ENCODE measurements around the gene DLX6. TPM values are rescaled to one million over a fixed set of nuclear protein-coding genes. Genes with fewer than 3 reads are reported as not detected.

Gene DLX6
- total RNA-seq, 2 donors from 2014 or later = not detected

GRCh38 chr7:96991546-96992191, 13.7 kb upstream of the DLX6 start:
- H3K4me1 ChIP-seq = no peaks in the 10 kb centered on the region
- no peak for DNase-seq
- H3K9me3 ChIP-seq = no peaks in the 10 kb centered on the region
- H3K9ac ChIP-seq (ENCODE audit: low read depth in 2 of 2, low read length in 2 of 2) = no peak overlapping the region
- H3K36me3 ChIP-seq = no peaks in the 10 kb centered on the region
- peaks cover 67% of the 10 kb centered on the region for H3K27me3 ChIP-seq
- TF ChIP-seq CTCF (IDR thresholded peaks at IDR 0.05) = no peak
- H3K27ac ChIP-seq = no peak overlapping the region
- intact Hi-C loops (cut with DNase I) = no loop called here
- no peak overlapping the region for H3K4me3 ChIP-seq

- Histone ChIP-seq H3K4me3 (no peak overlapping the region), H3K27ac (no peak overlapping the region), H3K9me3 (no peaks in the 10 kb centered on the region), H3K27me3 (peaks cover 68% of the 10 kb centered on the region), H3K4me1 (no peaks in the 10 kb centered on the region), H3K9ac (ENCODE audit: low read depth in 2 of 2, low read length in 2 of 2) (no peak overlapping the region), H3K36me3 (no peaks in the 10 kb centered on the region)
- no peak for TF ChIP-seq CTCF (IDR thresholded peaks at IDR 0.05)
- intact Hi-C loops (cut with DNase I) = no loop called here
- DNase-seq = no peak
Measured at GRCh38 chr7:96992192-96993005, 13.0 kb upstream of the DLX6 start.

GRCh38 chr7:96993094-96993865, 12.1 kb upstream of the DLX6 start:
- intact Hi-C loops (cut with DNase I) = no loop called here
- Histone ChIP-seq H3K9ac (ENCODE audit: low read depth in 2 of 2, low read length in 2 of 2) (no peak overlapping the region), H3K4me3 (no peak overlapping the region), H3K36me3 (no peaks in the 10 kb centered on the region), H3K27me3 (peaks cover 77% of the 10 kb centered on the region), H3K27ac (no peak overlapping the region), H3K4me1 (no peaks in the 10 kb centered on the region), H3K9me3 (no peaks in the 10 kb centered on the region)
- no peak for DNase-seq
- no peak for TF ChIP-seq CTCF (IDR thresholded peaks at IDR 0.05)

GRCh38 chr7:96993980-96994379, 11.4 kb upstream of the DLX6 start:
- no peak for TF ChIP-seq CTCF (IDR thresholded peaks at IDR 0.05)
- Histone ChIP-seq H3K27me3 (peaks cover 77% of the 10 kb centered on the region), H3K9me3 (no peaks in the 10 kb centered on the region), H3K4me3 (no peak overlapping the region), H3K36me3 (no peaks in the 10 kb centered on the region), H3K4me1 (no peaks in the 10 kb centered on the region), H3K9ac (ENCODE audit: low read depth in 2 of 2, low read length in 2 of 2) (no peak overlapping the region), H3K27ac (no peak overlapping the region)
- intact Hi-C loops (cut with DNase I) = no loop called here
- no peak for DNase-seq

- no peak for DNase-seq
- TF ChIP-seq CTCF (IDR thresholded peaks at IDR 0.05) = no peak
- H3K4me3 ChIP-seq = no peak overlapping the region
- intact Hi-C loops (cut with DNase I) = no loop called here
- H3K27me3 ChIP-seq = peaks cover 86% of the 10 kb centered on the region
- H3K36me3 ChIP-seq = no peaks in the 10 kb centered on the region
- H3K9ac ChIP-seq (ENCODE audit: low read depth in 2 of 2, low read length in 2 of 2) = no peak overlapping the region
- H3K27ac ChIP-seq = no peak overlapping the region
- H3K9me3 ChIP-seq = no peaks in the 10 kb centered on the region
- no peaks in the 10 kb centered on the region for H3K4me1 ChIP-seq
Measured at GRCh38 chr7:96995406-96996110, 9.8 kb upstream of the DLX6 start.

All from colonic mucosa (tissue), 4 donors.